ENCODE measurements around the gene EFHC1. TPM values are rescaled to one million over a fixed set of nuclear protein-coding genes. Genes with fewer than 3 reads are reported as not detected.

The EFHC1 gene
- total and polyA plus RNA-seq, 2 of the 13 experiments (the other 11 are each of a cell fraction or from before 2014, with no cell fraction given) = 23.4 to 29.5 TPM

- TF ChIP-seq CENPBD1 (CRISPR knock-in tag; IDR thresholded peaks at IDR 0.05; ENCODE audit: borderline replicate concordance, low read depth) = no peak; the same call in 1 of the 2 replicates
- no peak for TF ChIP-seq KAT8 (CRISPR knock-in tag; IDR thresholded peaks at IDR 0.05)
- TF ChIP-seq GLI4 (CRISPR knock-in tag; IDR thresholded peaks at IDR 0.05; ENCODE audit: borderline replicate concordance) = no peak
- TF ChIP-seq KAT2B (IDR thresholded peaks at IDR 0.05; ENCODE audit: borderline replicate concordance, low read depth, low read length) = no peak
- peak; percentile 33; the same call in 1 of the 2 replicates for TF ChIP-seq RBFOX2 (IDR thresholded peaks at IDR 0.05; ENCODE audit: low read depth, low read length)
- no peak for TF ChIP-seq MXD3 (CRISPR knock-in tag; IDR thresholded peaks at IDR 0.05)
- no peak for TF ChIP-seq ZNF691 (CRISPR knock-in tag; IDR thresholded peaks at IDR 0.05; ENCODE audit: borderline replicate concordance, low read depth)
- 0 out of 2 replicates have a peak, but pooled peaks have one; percentile 17 for TF ChIP-seq HDAC2 (CRISPR knock-in tag; IDR thresholded peaks at IDR 0.05)
- TF ChIP-seq KLF6 (CRISPR knock-in tag; IDR thresholded peaks at IDR 0.05) = peak; percentile 7; the same call in 1 of the 2 replicates
- peak; percentile 74; the same call in 1 of the 2 replicates for TF ChIP-seq JUND (CRISPR knock-in tag; IDR thresholded peaks at IDR 0.05)
- TF ChIP-seq MZF1 (CRISPR knock-in tag; IDR thresholded peaks at IDR 0.05; ENCODE audit: borderline replicate concordance) = no peak
- TF ChIP-seq CERS6 (CRISPR knock-in tag; IDR thresholded peaks at IDR 0.05) = no peak
- TF ChIP-seq FOXO4 (CRISPR knock-in tag; conservative IDR thresholded peaks at IDR 0.05) = no peak
- no peak for TF ChIP-seq HCFC1 (IDR thresholded peaks at IDR 0.05; ENCODE audit: low read depth, low read length)
- no peak for TF ChIP-seq POLR2AphosphoS2 (IDR thresholded peaks at IDR 0.05; ENCODE audit: low read depth, low read length)
- TF ChIP-seq ZSCAN21 (CRISPR knock-in tag; IDR thresholded peaks at IDR 0.05; ENCODE audit: borderline replicate concordance) = no peak
- TF ChIP-seq ZNF160 (CRISPR knock-in tag; IDR thresholded peaks at IDR 0.05) = no peak
- 0 out of 2 replicates have a peak, but pooled peaks have one; percentile 7 for TF ChIP-seq CREB1 (IDR thresholded peaks at IDR 0.05)
- TF ChIP-seq CREB1 (CRISPR knock-in tag; IDR thresholded peaks at IDR 0.05) = no peak; the same call in 1 of the 2 replicates
- 0 out of 2 replicates have a peak, but pooled peaks have one; percentile 29 for TF ChIP-seq ZSCAN12 (CRISPR knock-in tag; IDR thresholded peaks at IDR 0.05)
- TF ChIP-seq KDM5B (CRISPR knock-in tag; IDR thresholded peaks at IDR 0.05; ENCODE audit: borderline replicate concordance) = no peak
- TF ChIP-seq ZBTB20 (CRISPR knock-in tag; IDR thresholded peaks at IDR 0.05; ENCODE audit: borderline replicate concordance, low read depth) = 0 out of 2 replicates have a peak, but pooled peaks have one; percentile 58
- TF ChIP-seq ZNF34 (CRISPR knock-in tag; IDR thresholded peaks at IDR 0.05; ENCODE audit: borderline replicate concordance) = no peak
- 0 out of 2 replicates have a peak, but pooled peaks have one; percentile 4 for TF ChIP-seq TFDP1 (CRISPR knock-in tag; IDR thresholded peaks at IDR 0.05; ENCODE audit: borderline replicate concordance)
These were observed 29.8 kb upstream of the EFHC1 start (continued) for GRCh38 chr6:52390361-52390727.
